KMS-11 (cell line): ENCODE measurements around the gene ANKRD13D.

Source experiments
- H2AFZ ChIP-seq: fragments of 200-600 bp; sonication (generic); 2 replicates; pipeline ENCODE4 v1.6.1; 2016; ENCODE audit warnings: antibody characterized with exemption, mixed run types, low read depth
- H3K27ac ChIP-seq: fragments of 200-600 bp; sonication (generic); 2 replicates; pipeline ENCODE4 v1.6.1; 2016; ENCODE audit warnings: mild to moderate bottlenecking, mixed run types
- H3K27me3 ChIP-seq: fragments of 200-600 bp; sonication (generic); 2 replicates; pipeline ENCODE4 v1.6.1; 2017; ENCODE audit warnings: mild to moderate bottlenecking, low read depth, mixed run types, moderate library complexity; ENCODE audit not compliant: insufficient read depth
- H3K36me3 ChIP-seq: fragments of 200-600 bp; sonication (generic); 2 replicates; pipeline ENCODE4 v1.6.1; 2017; ENCODE audit warnings: mild to moderate bottlenecking, mixed run types; ENCODE audit not compliant: insufficient read depth
- H3K4me1 ChIP-seq: fragments of 200-600 bp; sonication (generic); 2 replicates; pipeline ENCODE4 v1.6.1; 2016; ENCODE audit warnings: mild to moderate bottlenecking, low read depth, mixed run types; ENCODE audit not compliant: poor library complexity, severe bottlenecking
- H3K4me2 ChIP-seq: fragments of 200-600 bp; sonication (generic); 2 replicates; pipeline ENCODE4 v1.7.0; 2016; ENCODE audit warnings: mild to moderate bottlenecking, mixed run types
- H3K4me3 ChIP-seq: fragments of 200-600 bp; sonication (generic); IDR thresholded peaks from 2 replicates; pipeline ENCODE4 v1.6.1; 2017; ENCODE audit warnings: low read depth, low read length, mixed read lengths; ENCODE audit not compliant: insufficient read depth
- H3K79me2 ChIP-seq: fragments of 200-600 bp; sonication (generic); 2 replicates; pipeline ENCODE4 v1.6.1; 2016; ENCODE audit warnings: low read depth, mixed run types; ENCODE audit not compliant: insufficient read depth
- H3K9ac ChIP-seq: fragments of 200-600 bp; sonication (generic); 2 replicates; pipeline ENCODE4 v1.6.1; 2016; ENCODE audit warnings: mild to moderate bottlenecking, mixed run types
- H4K20me1 ChIP-seq: fragments of 200-600 bp; sonication (generic); 2 replicates; pipeline ENCODE4 v1.6.1; 2016; ENCODE audit warnings: mild to moderate bottlenecking, mixed run types; ENCODE audit not compliant: insufficient read depth
- CTCF ChIP-seq: fragments of 200-600 bp; sonication (generic); conservative IDR thresholded peaks from 2 replicates; pipeline ENCODE4 v1.6.1; 2017; ENCODE audit warnings: low read depth, mild to moderate bottlenecking, antibody characterized with exemption, low read length, moderate library complexity, mixed read lengths

Gene ANKRD13D

GRCh38 chr11:67290801-67291200 is 1.7 kb downstream of the ANKRD13D start:
- no peak for TF ChIP-seq CTCF
- Histone ChIP-seq H4K20me1 (no peaks in the 10 kb centered on the region), H3K27me3 (no peaks in the 10 kb centered on the region), H3K79me2 (peaks cover 16% of the 10 kb centered on the region), H3K4me2 (no peak overlapping the region; the same call in 1 of the 2 replicates), H2AFZ (no peak overlapping the region), H3K4me1 (peaks cover 27% of the 10 kb centered on the region), H3K4me3 (no peak overlapping the region), H3K36me3 (0 out of 2 replicates have a peak, but pooled peaks cover 4% of the 10 kb centered on the region), H3K27ac (no peak overlapping the region), H3K9ac (no peak overlapping the region)

GRCh38 chr11:67291481-67292381 is 2.6 kb downstream of the ANKRD13D start:
- Histone ChIP-seq H3K79me2 (peaks cover 16% of the 10 kb centered on the region), H3K4me2 (no peak overlapping the region), H2AFZ (no peak overlapping the region), H3K27ac (no peak overlapping the region), H3K4me3 (no peak overlapping the region), H4K20me1 (no peaks in the 10 kb centered on the region), H3K4me1 (peaks cover 22% of the 10 kb centered on the region), H3K36me3 (0 out of 2 replicates have a peak, but pooled peaks cover 7% of the 10 kb centered on the region), H3K27me3 (no peaks in the 10 kb centered on the region), H3K9ac (no peak overlapping the region)
- TF ChIP-seq CTCF = no peak

GRCh38 chr11:67292671-67293070 is 3.6 kb downstream of the ANKRD13D start:
- H3K27ac ChIP-seq = no peak overlapping the region
- H4K20me1 ChIP-seq = no peaks in the 10 kb centered on the region
- H3K4me1 ChIP-seq = peaks cover 12% of the 10 kb centered on the region
- TF ChIP-seq CTCF = no peak
- H3K27me3 ChIP-seq = no peaks in the 10 kb centered on the region
- H3K9ac ChIP-seq = no peak overlapping the region
- no peak overlapping the region for H3K4me3 ChIP-seq
- no peak overlapping the region for H2AFZ ChIP-seq
- H3K36me3 ChIP-seq = 0 out of 2 replicates have a peak, but pooled peaks cover 7% of the 10 kb centered on the region
- H3K79me2 ChIP-seq = peaks cover 16% of the 10 kb centered on the region
- no peak overlapping the region for H3K4me2 ChIP-seq

GRCh38 chr11:67293090-67293489 is 4.0 kb downstream of the ANKRD13D start:
- H3K79me2 ChIP-seq = peaks cover 16% of the 10 kb centered on the region
- no peaks in the 10 kb centered on the region for H3K27me3 ChIP-seq
- no peak overlapping the region for H3K27ac ChIP-seq
- no peak overlapping the region for H3K4me2 ChIP-seq
- H3K4me3 ChIP-seq = no peak overlapping the region
- no peak overlapping the region for H3K9ac ChIP-seq
- no peaks in the 10 kb centered on the region for H4K20me1 ChIP-seq
- H2AFZ ChIP-seq = no peak overlapping the region
- peaks cover 8% of the 10 kb centered on the region for H3K4me1 ChIP-seq
- 0 out of 2 replicates have a peak, but pooled peaks cover 7% of the 10 kb centered on the region for H3K36me3 ChIP-seq
- TF ChIP-seq CTCF = no peak
